HepG2 (cell line): ENCODE measurements around the gene FGF21. TPM values are rescaled to one million over a fixed set of nuclear protein-coding genes. Genes with fewer than 3 reads are reported as not detected.
A peak's percentile ranks its signal among the peaks of the same experiment; 100 is the strongest.

Experiments
- ELF3 ChIP-seq: IDR thresholded peaks from 2 replicates; pipeline ENCODE4 v1.6.1; 2016; ENCODE audit warnings: missing genetic modification reagents, missing compliant biosample characterization
- GATA4 ChIP-seq: sonication (generic); IDR thresholded peaks from 2 replicates; pipeline ENCODE4 v1.6.1; 2016; ENCODE audit warnings: antibody characterized with exemption, low read depth, borderline replicate concordance
- HOXA3 ChIP-seq: sonication (generic); formaldehyde crosslinking; IDR thresholded peaks from 2 replicates; pipeline ENCODE4 v1.5.0; 2020; ENCODE audit warnings: missing genetic modification reagents
- MBNL3 ChIP-seq: fragments of 250-450 bp; sonication (Bioruptor Pico); conservative IDR thresholded peaks from 2 replicates; pipeline ENCODE4 v1.8.0; 2022; ENCODE audit warnings: mild to moderate bottlenecking, inconsistent platforms
- MYC ChIP-seq: sonication (generic); formaldehyde crosslinking; IDR thresholded peaks from 2 replicates; pipeline ENCODE4 v1.9.0; 2021; ENCODE audit warnings: missing genetic modification reagents, borderline replicate concordance
- NFE2L1 ChIP-seq: sonication (generic); formaldehyde crosslinking; IDR thresholded peaks from 2 replicates; pipeline ENCODE4 v1.4.0; 2020; ENCODE audit warnings: missing genetic modification reagents, mild to moderate bottlenecking, borderline replicate concordance
- PHF8 ChIP-seq: sonication (generic); formaldehyde crosslinking; IDR thresholded peaks from 2 replicates; pipeline ENCODE4 v1.5.0; 2020; ENCODE audit warnings: missing genetic modification reagents
- PRPF4 ChIP-seq: fragments of 200-400 bp; formaldehyde crosslinking; IDR thresholded peaks from 2 replicates; pipeline ENCODE4 v1.6.1; 2016; ENCODE audit warnings: low read length, low read depth; ENCODE audit not compliant: poor library complexity, severe bottlenecking
- RBFOX2 ChIP-seq: fragments of 200-400 bp; formaldehyde crosslinking; IDR thresholded peaks from 2 replicates; pipeline ENCODE4 v1.6.1; 2017; ENCODE audit warnings: low read depth, mild to moderate bottlenecking, low read length
- SRSF4 ChIP-seq: fragments of 200-400 bp; formaldehyde crosslinking; IDR thresholded peaks from one replicate; pipeline ENCODE4 v1.6.1; 2018; ENCODE audit warnings: mild to moderate bottlenecking, low read depth, low read length, moderate library complexity; ENCODE audit not compliant: poor library complexity, severe bottlenecking
- WIZ ChIP-seq: sonication (generic); formaldehyde crosslinking; IDR thresholded peaks from 2 replicates; pipeline ENCODE4 v1.5.1; 2020; ENCODE audit warnings: mild to moderate bottlenecking, missing genetic modification reagents
- ZBTB38 ChIP-seq: sonication (generic); formaldehyde crosslinking; IDR thresholded peaks from 2 replicates; pipeline ENCODE4 v1.5.1; 2020; ENCODE audit warnings: mild to moderate bottlenecking, missing genetic modification reagents
- ZIK1 ChIP-seq: sonication (generic); formaldehyde crosslinking; IDR thresholded peaks from 2 replicates; pipeline ENCODE4 v1.5.0; 2020; ENCODE audit warnings: mild to moderate bottlenecking, low read depth, missing genetic modification reagents, borderline replicate concordance
- ZKSCAN1 ChIP-seq: fragments of 150-350 bp; IDR thresholded peaks from 2 replicates; pipeline ENCODE4 v1.6.1; 2014; ENCODE audit warnings: low read length
- ZNF253 ChIP-seq: sonication (generic); formaldehyde crosslinking; IDR thresholded peaks from 2 replicates; pipeline ENCODE4 v1.8.0; 2022; ENCODE audit warnings: mild to moderate bottlenecking, missing genetic modification reagents, borderline replicate concordance
- ZNF468 ChIP-seq: sonication (generic); formaldehyde crosslinking; IDR thresholded peaks from 2 replicates; pipeline ENCODE4 v1.8.0; 2022; ENCODE audit warnings: mild to moderate bottlenecking, moderate library complexity, missing genetic modification reagents
- ZNF501 ChIP-seq: sonication (generic); formaldehyde crosslinking; IDR thresholded peaks from 2 replicates; pipeline ENCODE4 v1.5.1; 2020; ENCODE audit warnings: mild to moderate bottlenecking, moderate library complexity, missing genetic modification reagents
- ZNF780A ChIP-seq: sonication (generic); formaldehyde crosslinking; IDR thresholded peaks from 2 replicates; pipeline ENCODE4 v1.8.0; 2022; ENCODE audit warnings: mild to moderate bottlenecking, missing genetic modification reagents, moderate library complexity
- ZNF83 ChIP-seq: sonication (generic); formaldehyde crosslinking; IDR thresholded peaks from 2 replicates; pipeline ENCODE4 v1.4.0; 2020; ENCODE audit warnings: missing genetic modification reagents, mild to moderate bottlenecking, borderline replicate concordance
- ZSCAN30 ChIP-seq: sonication (generic); formaldehyde crosslinking; IDR thresholded peaks from 2 replicates; pipeline ENCODE4 v1.5.0; 2020; ENCODE audit warnings: mild to moderate bottlenecking, missing genetic modification reagents
- polyA plus RNA-seq, 8 experiments: library from polyadenylated mRNA; depleted of rRNA in 3 of 8; stranded (reverse) in 7 of 8; unstranded in 1 of 8; fragments of >200 nt; fragmentation: Illumina TruSeq in 4 of 8; extraction: Trizol in 4 of 8; gene quantifications; 2 replicates each; pipeline versions ENCODE4 v1.2.1 to v1.2.3, GENCODE V29; 2011 to 2016; ENCODE audit warnings: low read depth in 4 of 8, missing spikeins in 1 of 8, mixed read lengths in 1 of 8; ENCODE audit not compliant: insufficient read depth in 1 of 8
- total RNA-seq, 5 experiments: library from RNA; depleted of rRNA; stranded (reverse); fragments of >200 nt; fragmentation: Illumina TruSeq; extraction: Trizol; gene quantifications; 2 replicates each; pipeline ENCODE4 v1.2.3, GENCODE V29; 2016; ENCODE audit warnings: low read depth in 1 of 5
- TF ChIP-seq, protein P1 (sequence below): sonication (generic); formaldehyde crosslinking; IDR thresholded peaks from 2 replicates; pipeline ENCODE4 v1.5.0; 2020; ENCODE audit warnings: missing genetic modification reagents, mild to moderate bottlenecking, borderline replicate concordance
- TF ChIP-seq, protein P2 (sequence below): IDR thresholded peaks from 2 replicates; pipeline ENCODE4 v1.6.1; 2016; ENCODE audit warnings: missing compliant biosample characterization, missing genetic modification reagents, borderline replicate concordance
- TF ChIP-seq, protein P3 (sequence below): sonication (generic); formaldehyde crosslinking; IDR thresholded peaks from 2 replicates; pipeline ENCODE4 v1.4.0; 2020; ENCODE audit warnings: missing genetic modification reagents

The FGF21 gene
- total and polyA plus RNA-seq, 2 of the 13 experiments (the other 11 are each of a cell fraction or from before 2014, with no cell fraction given): 0.17 TPM; not detected in 1

DNA sequence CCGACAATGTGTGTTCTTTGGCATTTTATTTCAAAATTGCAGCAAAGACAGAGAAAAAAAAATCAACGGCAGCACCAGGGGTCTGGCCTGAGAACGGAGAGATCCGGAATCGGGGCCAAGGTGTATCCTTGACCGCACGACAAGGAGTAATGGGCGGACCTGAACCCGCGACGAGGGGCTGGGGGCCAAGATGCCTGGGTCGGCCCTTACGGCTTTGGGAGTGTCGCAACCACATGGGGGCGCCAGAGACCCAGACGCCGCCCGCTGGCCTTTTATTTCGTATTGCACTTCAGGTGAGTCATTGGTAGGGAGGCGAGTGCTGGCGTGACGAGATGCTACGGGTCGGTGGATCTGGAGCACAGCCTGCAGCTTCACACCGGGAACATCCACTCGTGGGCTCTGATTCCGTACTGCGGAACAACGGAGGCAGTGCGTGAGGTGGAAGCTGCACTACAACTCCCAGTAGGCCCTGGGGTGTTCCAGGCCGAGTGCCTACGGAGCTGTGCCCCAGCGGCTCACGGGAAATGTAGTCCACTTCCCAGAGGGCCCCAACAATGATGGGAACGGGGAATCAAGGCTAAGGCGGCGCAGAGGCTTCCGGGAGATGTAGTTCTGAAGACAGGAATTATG is 39.8 kb downstream of the FGF21 start (continued):
- TF ChIP-seq, protein P1, sequence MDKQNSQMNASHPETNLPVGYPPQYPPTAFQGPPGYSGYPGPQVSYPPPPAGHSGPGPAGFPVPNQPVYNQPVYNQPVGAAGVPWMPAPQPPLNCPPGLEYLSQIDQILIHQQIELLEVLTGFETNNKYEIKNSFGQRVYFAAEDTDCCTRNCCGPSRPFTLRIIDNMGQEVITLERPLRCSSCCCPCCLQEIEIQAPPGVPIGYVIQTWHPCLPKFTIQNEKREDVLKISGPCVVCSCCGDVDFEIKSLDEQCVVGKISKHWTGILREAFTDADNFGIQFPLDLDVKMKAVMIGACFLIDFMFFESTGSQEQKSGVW (CRISPR knock-in tag): no peak
- peak; percentile 90 for TF ChIP-seq ZBTB38
- no peak for TF ChIP-seq ZIK1
- no peak for TF ChIP-seq GATA4
- no peak for TF ChIP-seq MBNL3 (CRISPR knock-in tag)
- TF ChIP-seq SRSF4: no peak
- TF ChIP-seq ZNF83: no peak
- TF ChIP-seq, protein P2, sequence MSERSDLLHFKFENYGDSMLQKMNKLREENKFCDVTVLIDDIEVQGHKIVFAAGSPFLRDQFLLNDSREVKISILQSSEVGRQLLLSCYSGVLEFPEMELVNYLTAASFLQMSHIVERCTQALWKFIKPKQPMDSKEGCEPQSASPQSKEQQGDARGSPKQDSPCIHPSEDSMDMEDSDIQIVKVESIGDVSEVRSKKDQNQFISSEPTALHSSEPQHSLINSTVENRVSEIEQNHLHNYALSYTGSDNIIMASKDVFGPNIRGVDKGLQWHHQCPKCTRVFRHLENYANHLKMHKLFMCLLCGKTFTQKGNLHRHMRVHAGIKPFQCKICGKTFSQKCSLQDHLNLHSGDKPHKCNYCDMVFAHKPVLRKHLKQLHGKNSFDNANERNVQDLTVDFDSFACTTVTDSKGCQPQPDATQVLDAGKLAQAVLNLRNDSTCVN: peak; percentile 57; the same call in 1 of the 2 replicates
- no peak for TF ChIP-seq ZNF468 (CRISPR knock-in tag)
- no peak for TF ChIP-seq MYC (CRISPR knock-in tag)
- TF ChIP-seq PRPF4: no peak
- TF ChIP-seq, protein P3, sequence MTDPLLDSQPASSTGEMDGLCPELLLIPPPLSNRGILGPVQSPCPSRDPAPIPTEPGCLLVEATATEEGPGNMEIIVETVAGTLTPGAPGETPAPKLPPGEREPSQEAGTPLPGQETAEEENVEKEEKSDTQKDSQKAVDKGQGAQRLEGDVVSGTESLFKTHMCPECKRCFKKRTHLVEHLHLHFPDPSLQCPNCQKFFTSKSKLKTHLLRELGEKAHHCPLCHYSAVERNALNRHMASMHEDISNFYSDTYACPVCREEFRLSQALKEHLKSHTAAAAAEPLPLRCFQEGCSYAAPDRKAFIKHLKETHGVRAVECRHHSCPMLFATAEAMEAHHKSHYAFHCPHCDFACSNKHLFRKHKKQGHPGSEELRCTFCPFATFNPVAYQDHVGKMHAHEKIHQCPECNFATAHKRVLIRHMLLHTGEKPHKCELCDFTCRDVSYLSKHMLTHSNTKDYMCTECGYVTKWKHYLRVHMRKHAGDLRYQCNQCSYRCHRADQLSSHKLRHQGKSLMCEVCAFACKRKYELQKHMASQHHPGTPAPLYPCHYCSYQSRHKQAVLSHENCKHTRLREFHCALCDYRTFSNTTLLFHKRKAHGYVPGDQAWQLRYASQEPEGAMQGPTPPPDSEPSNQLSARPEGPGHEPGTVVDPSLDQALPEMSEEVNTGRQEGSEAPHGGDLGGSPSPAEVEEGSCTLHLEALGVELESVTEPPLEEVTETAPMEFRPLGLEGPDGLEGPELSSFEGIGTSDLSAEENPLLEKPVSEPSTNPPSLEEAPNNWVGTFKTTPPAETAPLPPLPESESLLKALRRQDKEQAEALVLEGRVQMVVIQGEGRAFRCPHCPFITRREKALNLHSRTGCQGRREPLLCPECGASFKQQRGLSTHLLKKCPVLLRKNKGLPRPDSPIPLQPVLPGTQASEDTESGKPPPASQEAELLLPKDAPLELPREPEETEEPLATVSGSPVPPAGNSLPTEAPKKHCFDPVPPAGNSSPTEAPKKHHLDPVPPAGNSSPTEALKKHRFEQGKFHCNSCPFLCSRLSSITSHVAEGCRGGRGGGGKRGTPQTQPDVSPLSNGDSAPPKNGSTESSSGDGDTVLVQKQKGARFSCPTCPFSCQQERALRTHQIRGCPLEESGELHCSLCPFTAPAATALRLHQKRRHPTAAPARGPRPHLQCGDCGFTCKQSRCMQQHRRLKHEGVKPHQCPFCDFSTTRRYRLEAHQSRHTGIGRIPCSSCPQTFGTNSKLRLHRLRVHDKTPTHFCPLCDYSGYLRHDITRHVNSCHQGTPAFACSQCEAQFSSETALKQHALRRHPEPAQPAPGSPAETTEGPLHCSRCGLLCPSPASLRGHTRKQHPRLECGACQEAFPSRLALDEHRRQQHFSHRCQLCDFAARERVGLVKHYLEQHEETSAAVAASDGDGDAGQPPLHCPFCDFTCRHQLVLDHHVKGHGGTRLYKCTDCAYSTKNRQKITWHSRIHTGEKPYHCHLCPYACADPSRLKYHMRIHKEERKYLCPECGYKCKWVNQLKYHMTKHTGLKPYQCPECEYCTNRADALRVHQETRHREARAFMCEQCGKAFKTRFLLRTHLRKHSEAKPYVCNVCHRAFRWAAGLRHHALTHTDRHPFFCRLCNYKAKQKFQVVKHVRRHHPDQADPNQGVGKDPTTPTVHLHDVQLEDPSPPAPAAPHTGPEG (CRISPR knock-in tag): no peak
- peak; percentile 61 for TF ChIP-seq HOXA3 (CRISPR knock-in tag)
- TF ChIP-seq WIZ (CRISPR knock-in tag): no peak
- TF ChIP-seq ZNF501: peak; percentile 86
- no peak for TF ChIP-seq RBFOX2
- no peak for TF ChIP-seq NFE2L1 (CRISPR knock-in tag)
- TF ChIP-seq ZKSCAN1: no peak
- TF ChIP-seq ZNF780A (CRISPR knock-in tag): no peak
- 0 out of 2 replicates have a peak, but pooled peaks have one; percentile 38 for TF ChIP-seq ELF3
- no peak for TF ChIP-seq ZSCAN30
- TF ChIP-seq PHF8 (CRISPR knock-in tag): peak; percentile 56; the same call in 1 of the 2 replicates
- TF ChIP-seq ZNF253 (CRISPR knock-in tag): no peak
